Activated CD8-positive, alpha-beta T cell treated with anti-CD3 and anti-CD28 coated beads for 36 hours (primary cell): ENCODE results near the gene PBX3. TPM values are rescaled to one million over a fixed set of nuclear protein-coding genes. Genes with fewer than 3 reads are reported as not detected.
A peak's percentile ranks its signal among the peaks of the same experiment; 100 is the strongest.
"Not testable (repeated sequence)": the region's sequence is repeated elsewhere in the genome, so short reads cannot be mapped to it uniquely, and the experiment has no call there.

Source experiments
- ATAC-seq: fragments of 200-7000 bp; cut with Tn5 transposase; one replicate; pipeline ENCODE4 v1.10.0; 2021; ENCODE audit warnings: mild to moderate bottlenecking, moderate library complexity
- CTCF ChIA-PET: fragments of 350-600 bp; sonication (Branson Sonifier 250); formaldehyde crosslinking; loops from one replicate; lab custom pipeline; 2021; ENCODE audit warnings: antibody characterized with exemption; lab: Charles Lee
- POLR2A ChIA-PET: fragments of 350-600 bp; sonication (Branson Sonifier 250); formaldehyde crosslinking; loops from one replicate; lab custom pipeline; 2021; ENCODE audit warnings: antibody characterized with exemption; lab: Charles Lee
- DNase-seq: peaks from one replicate; pipeline ENCODE4 v3.0.0-alpha.2; 2020
- H3K27ac Mint-ChIP-seq: one replicate; pipeline ENCODE4 v1.8.0; 2021; ENCODE audit warnings: mild to moderate bottlenecking, mixed read lengths
- H3K27me3 Mint-ChIP-seq: one replicate; pipeline ENCODE4 v1.8.0; 2021; ENCODE audit warnings: mixed read lengths
- H3K36me3 Mint-ChIP-seq: one replicate; pipeline ENCODE4 v1.8.0; 2021; ENCODE audit warnings: low read depth, mixed read lengths
- H3K4me1 Mint-ChIP-seq: one replicate; pipeline ENCODE4 v1.8.0; 2021; ENCODE audit warnings: low read depth, mixed read lengths
- H3K4me3 Mint-ChIP-seq: one replicate; pipeline ENCODE4 v1.8.0; 2021; ENCODE audit warnings: mild to moderate bottlenecking, moderate library complexity, mixed read lengths
- H3K9me3 Mint-ChIP-seq: one replicate; pipeline ENCODE4 v1.8.0; 2021; ENCODE audit warnings: mixed read lengths
- intact Hi-C: fragments of 100-400 bp; cut with micrococcal nuclease; formaldehyde crosslinking; loops from one replicate; pipeline ENCODE4 v1.10.0; 2022
- total RNA-seq, 2 experiments: library from RNA; stranded (reverse); gene quantifications; one replicate each; pipeline ENCODE4 v1.2.3, GENCODE V29; 2021
- TF ChIP-seq, protein P1 (sequence below): fragments of 200-600 bp; IDR thresholded peaks from one replicate; pipeline ENCODE4 v1.8.0; 2022; ENCODE audit warnings: antibody characterized with exemption, mild to moderate bottlenecking

Gene PBX3
- total RNA-seq, 2 experiments from 2014 or later = 11.5 to 14.1 TPM

DNA sequence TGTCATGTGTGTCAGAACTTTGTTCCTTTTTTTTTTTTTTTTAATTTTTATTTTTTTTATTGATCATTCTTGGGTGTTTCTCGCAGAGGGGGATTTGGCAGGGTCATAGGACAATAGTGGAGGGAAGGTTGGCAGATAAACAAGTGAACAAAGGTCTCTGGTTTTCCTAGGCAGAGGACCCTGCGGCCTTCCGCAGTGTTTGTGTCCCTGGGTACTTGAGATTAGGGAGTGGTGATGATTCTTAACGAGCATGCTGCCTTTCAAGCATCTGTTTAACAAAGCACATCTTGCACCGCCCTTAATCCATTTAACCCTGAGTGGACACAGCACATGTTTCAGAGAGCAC is 32.0 kb downstream of the PBX3 start:
- POLR2A ChIA-PET, H3K27me3 Mint-ChIP-seq, H3K27ac Mint-ChIP-seq, ATAC-seq, H3K4me1 Mint-ChIP-seq, CTCF ChIA-PET, intact Hi-C loops, H3K4me3 Mint-ChIP-seq, DNase-seq, H3K9me3 Mint-ChIP-seq: not testable (repeated sequence)
- peaks cover 13% of the 10 kb centered on the region for H3K36me3 Mint-ChIP-seq

DNA sequence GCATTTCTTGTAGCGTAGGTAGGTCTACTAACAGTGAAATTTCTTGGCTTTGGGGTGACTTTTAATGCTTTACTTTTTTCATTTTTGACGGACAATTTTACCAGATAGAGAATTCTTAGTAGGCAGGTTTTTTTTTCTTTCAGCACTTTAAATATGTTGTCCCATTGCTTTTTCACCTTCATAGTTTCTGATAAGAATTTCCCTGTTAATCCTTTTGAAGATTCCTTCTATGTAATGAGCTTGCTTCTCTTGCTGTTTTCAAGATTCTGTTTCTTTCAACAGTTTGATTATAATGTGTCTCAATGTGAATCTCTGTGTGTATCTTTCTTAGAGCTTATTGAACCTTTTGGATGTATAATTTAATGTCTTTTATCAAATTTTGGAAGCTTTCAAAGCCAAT is 35.5 kb downstream of the PBX3 start:
- Mint-ChIP-seq H3K27me3 (no peaks in the 10 kb centered on the region), H3K4me1 (peaks cover 26% of the 10 kb centered on the region), H3K4me3 (no peak overlapping the region), H3K36me3 (peaks cover 15% of the 10 kb centered on the region), H3K27ac (no peak overlapping the region), H3K9me3 (no peaks in the 10 kb centered on the region)
- ChIA-PET POLR2A (no interaction called here), CTCF (no interaction called here)
- DNase-seq (no peak), ATAC-seq (no peak)
- TF ChIP-seq, protein P1, sequence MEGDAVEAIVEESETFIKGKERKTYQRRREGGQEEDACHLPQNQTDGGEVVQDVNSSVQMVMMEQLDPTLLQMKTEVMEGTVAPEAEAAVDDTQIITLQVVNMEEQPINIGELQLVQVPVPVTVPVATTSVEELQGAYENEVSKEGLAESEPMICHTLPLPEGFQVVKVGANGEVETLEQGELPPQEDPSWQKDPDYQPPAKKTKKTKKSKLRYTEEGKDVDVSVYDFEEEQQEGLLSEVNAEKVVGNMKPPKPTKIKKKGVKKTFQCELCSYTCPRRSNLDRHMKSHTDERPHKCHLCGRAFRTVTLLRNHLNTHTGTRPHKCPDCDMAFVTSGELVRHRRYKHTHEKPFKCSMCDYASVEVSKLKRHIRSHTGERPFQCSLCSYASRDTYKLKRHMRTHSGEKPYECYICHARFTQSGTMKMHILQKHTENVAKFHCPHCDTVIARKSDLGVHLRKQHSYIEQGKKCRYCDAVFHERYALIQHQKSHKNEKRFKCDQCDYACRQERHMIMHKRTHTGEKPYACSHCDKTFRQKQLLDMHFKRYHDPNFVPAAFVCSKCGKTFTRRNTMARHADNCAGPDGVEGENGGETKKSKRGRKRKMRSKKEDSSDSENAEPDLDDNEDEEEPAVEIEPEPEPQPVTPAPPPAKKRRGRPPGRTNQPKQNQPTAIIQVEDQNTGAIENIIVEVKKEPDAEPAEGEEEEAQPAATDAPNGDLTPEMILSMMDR = no peak
- intact Hi-C loops = no loop called here

DNA sequence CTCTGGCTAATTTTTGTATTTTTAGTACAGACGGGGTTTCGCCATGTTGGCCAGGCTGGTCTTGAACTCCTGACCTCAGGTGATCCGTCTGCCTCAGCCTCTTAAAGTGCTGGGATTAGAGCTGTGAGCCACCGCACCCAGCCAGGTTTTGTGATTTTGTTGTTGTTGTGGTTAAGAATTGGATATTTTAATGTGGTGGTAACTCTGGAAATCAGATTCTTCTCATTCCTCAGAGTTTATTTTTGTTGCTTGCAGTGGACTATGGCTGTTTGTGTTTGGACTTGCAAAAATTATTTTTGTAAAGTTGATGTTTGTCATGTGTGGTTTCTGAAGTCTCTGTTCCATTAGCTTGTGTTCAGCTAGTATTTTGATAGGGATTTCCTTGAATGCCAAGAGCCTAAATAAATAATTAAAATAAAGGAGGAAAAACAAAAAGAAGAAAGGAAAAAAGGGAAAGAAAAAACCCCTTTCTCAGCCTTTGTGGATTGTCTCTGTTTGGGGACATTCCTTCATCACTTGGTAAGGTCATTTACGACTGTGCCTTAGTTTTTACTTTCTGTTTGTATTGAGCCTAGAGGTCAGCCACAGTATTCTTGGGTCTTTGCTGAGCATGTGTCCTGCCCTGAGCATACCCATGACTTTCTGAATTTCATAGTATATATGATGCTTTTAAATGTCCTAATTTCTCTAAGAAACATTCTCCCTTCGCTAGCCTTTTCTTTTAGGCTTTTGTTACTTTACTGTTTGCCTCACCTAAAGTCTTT is 37.3 kb downstream of the PBX3 start:
- CTCF ChIA-PET = no interaction called here
- no peaks in the 10 kb centered on the region for H3K27me3 Mint-ChIP-seq
- ATAC-seq (no peak), DNase-seq (no peak)
- intact Hi-C loops = no loop called here
- H3K36me3 Mint-ChIP-seq = peaks cover 15% of the 10 kb centered on the region
- peak overlapping the region; percentile 56 for H3K27ac Mint-ChIP-seq
- peak overlapping the region; percentile 45 for H3K4me3 Mint-ChIP-seq
- TF ChIP-seq, protein P1 = no peak
- H3K9me3 Mint-ChIP-seq = no peaks in the 10 kb centered on the region
- POLR2A ChIA-PET = no interaction called here
- H3K4me1 Mint-ChIP-seq = peaks cover 28% of the 10 kb centered on the region

DNA sequence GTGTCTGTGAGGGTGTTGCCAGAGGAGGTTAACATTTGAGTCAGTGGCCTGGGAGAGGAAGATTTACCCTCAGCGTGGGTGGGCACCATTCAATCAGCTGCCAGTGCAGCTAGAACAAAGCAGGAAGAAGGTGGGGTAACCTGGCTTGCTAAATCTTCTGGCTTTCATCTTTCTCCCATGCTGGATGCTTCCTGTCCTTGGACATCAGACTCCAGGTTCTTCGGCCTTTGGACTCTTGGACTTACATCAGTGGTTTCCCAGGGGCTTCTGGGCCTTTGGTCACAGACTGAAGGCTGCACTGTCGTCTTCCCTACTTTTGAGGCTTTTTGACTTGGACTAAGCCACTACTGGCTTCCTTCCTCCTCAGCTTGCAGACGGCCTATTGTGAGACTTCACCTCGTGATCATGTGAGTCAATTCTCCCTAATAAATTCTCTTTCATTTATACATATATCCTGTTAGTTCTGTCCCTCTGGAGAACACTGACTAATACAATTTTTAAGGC is 38.1 kb downstream of the PBX3 start:
- H3K27ac Mint-ChIP-seq = peak overlapping the region; percentile 56
- TF ChIP-seq, protein P1 = no peak
- H3K36me3 Mint-ChIP-seq = peaks cover 15% of the 10 kb centered on the region
- intact Hi-C loops = no loop called here
- ATAC-seq (peak; percentile 89), DNase-seq (peak; percentile 77)
- no peaks in the 10 kb centered on the region for H3K9me3 Mint-ChIP-seq
- no peaks in the 10 kb centered on the region for H3K27me3 Mint-ChIP-seq
- H3K4me3 Mint-ChIP-seq = peak overlapping the region; percentile 45
- POLR2A ChIA-PET = no interaction called here
- CTCF ChIA-PET = no interaction called here
- H3K4me1 Mint-ChIP-seq = peaks cover 28% of the 10 kb centered on the region

DNA sequence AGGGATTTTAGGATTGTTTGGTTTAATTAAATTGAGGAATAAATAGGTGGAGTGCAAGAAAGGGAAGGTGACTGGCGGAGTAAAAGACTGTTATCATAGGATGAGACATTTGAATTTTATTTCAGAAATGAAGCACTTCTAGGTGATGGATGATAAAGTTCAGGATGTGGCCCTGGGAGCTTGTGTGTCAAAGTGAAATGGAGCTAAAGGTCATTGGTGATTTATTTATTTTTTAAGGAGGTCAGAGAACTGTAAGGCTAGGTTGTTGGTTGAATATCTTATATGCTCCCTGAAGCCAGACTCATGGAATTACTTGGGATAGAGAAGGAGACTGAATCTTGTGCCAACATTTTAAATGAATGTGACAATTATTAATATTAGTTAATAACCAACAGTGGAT is 40.5 kb downstream of the PBX3 start:
- no peak overlapping the region for H3K4me3 Mint-ChIP-seq
- H3K4me1 Mint-ChIP-seq = peaks cover 28% of the 10 kb centered on the region
- DNase-seq (no peak), ATAC-seq (no peak)
- TF ChIP-seq, protein P1 = no peak
- ChIA-PET CTCF (interaction anchor here (1.4 kb wide), 1 partner anchor 10 kb away, joined by 3 read pairs; no protein-coding TSS in a partner anchor), POLR2A (no interaction called here)
- intact Hi-C loops = no loop called here
- H3K27ac Mint-ChIP-seq = no peak overlapping the region
- H3K36me3 Mint-ChIP-seq = peaks cover 10% of the 10 kb centered on the region
- no peaks in the 10 kb centered on the region for H3K9me3 Mint-ChIP-seq
- no peaks in the 10 kb centered on the region for H3K27me3 Mint-ChIP-seq
